Body of pancreas (tissue), 4 donors: Measurements from ENCODE around the gene NAALADL1.

Experiments
- CTCF ChIP-seq, 7 experiments: fragments of 450-650 bp in 4 of 7; fragments of 200-600 bp in 3 of 7; sonication (generic) in 3 of 7; IDR thresholded peaks; one replicate each; pipeline ENCODE4 v1.5.1; 2016 to 2019; ENCODE audit warnings: antibody characterized with exemption in 7 of 7
- POLR2A ChIP-seq, 3 donors: fragments of 450-650 bp; IDR thresholded peaks; one replicate each; pipeline ENCODE4 v1.6.1; 2016; ENCODE audit warnings: antibody characterized with exemption in 3 of 3, mild to moderate bottlenecking in 2 of 3

- TF ChIP-seq POLR2A (IDR thresholded peaks at IDR 0.05) (no peak), CTCF (IDR thresholded peaks at IDR 0.05) (no peak)
Observed at GRCh38 chr11:65066315-65066714, 8.0 kb upstream of the NAALADL1 start.
